Choroid plexus epithelial cell (primary cell): ENCODE data around the gene RPL28.
"Not testable (repeated sequence)": the region's sequence is repeated elsewhere in the genome, so short reads cannot be mapped to it uniquely, and the experiment has no call there.

Experiments
- DNase-seq: peaks from one replicate; pipeline ENCODE4 v3.0.0-alpha.2; 2010; ENCODE audit warnings: low read depth
- H3K4me3 ChIP-seq: 2 replicates; pipeline ENCODE4 v1.5.1; 2011; ENCODE audit warnings: low read depth, mild to moderate bottlenecking, control low read depth, low read length, moderate library complexity
- TF ChIP-seq, protein P1 (sequence below): conservative IDR thresholded peaks from 2 replicates; pipeline ENCODE4 v1.5.1; 2011; ENCODE audit warnings: low read depth, mild to moderate bottlenecking, control low read depth, inconsistent platforms, low read length, moderate library complexity

The RPL28 gene

DNA sequence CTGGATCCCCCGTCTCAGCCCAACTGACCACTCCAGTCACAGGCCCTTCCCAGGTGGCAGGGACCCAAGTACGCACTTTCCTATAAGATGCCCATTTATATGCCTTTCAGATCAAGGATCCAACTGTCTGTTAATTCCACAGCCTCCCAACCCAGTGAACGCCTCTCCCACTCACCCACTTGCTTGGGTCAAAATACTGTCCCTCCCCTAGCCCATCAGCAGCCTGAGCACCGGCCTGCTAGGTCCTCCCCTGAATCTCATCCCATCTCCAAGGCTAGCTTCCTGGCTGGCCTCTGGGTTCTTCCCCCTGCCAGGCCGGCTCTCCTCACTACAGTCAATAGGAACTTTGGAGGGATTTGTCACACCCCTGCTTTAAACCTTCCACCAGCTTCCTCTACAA, 19.9 kb downstream of the RPL28 start:
- no peak for DNase-seq
- TF ChIP-seq, protein P1, sequence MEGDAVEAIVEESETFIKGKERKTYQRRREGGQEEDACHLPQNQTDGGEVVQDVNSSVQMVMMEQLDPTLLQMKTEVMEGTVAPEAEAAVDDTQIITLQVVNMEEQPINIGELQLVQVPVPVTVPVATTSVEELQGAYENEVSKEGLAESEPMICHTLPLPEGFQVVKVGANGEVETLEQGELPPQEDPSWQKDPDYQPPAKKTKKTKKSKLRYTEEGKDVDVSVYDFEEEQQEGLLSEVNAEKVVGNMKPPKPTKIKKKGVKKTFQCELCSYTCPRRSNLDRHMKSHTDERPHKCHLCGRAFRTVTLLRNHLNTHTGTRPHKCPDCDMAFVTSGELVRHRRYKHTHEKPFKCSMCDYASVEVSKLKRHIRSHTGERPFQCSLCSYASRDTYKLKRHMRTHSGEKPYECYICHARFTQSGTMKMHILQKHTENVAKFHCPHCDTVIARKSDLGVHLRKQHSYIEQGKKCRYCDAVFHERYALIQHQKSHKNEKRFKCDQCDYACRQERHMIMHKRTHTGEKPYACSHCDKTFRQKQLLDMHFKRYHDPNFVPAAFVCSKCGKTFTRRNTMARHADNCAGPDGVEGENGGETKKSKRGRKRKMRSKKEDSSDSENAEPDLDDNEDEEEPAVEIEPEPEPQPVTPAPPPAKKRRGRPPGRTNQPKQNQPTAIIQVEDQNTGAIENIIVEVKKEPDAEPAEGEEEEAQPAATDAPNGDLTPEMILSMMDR: no peak
- no peak overlapping the region for H3K4me3 ChIP-seq

DNA sequence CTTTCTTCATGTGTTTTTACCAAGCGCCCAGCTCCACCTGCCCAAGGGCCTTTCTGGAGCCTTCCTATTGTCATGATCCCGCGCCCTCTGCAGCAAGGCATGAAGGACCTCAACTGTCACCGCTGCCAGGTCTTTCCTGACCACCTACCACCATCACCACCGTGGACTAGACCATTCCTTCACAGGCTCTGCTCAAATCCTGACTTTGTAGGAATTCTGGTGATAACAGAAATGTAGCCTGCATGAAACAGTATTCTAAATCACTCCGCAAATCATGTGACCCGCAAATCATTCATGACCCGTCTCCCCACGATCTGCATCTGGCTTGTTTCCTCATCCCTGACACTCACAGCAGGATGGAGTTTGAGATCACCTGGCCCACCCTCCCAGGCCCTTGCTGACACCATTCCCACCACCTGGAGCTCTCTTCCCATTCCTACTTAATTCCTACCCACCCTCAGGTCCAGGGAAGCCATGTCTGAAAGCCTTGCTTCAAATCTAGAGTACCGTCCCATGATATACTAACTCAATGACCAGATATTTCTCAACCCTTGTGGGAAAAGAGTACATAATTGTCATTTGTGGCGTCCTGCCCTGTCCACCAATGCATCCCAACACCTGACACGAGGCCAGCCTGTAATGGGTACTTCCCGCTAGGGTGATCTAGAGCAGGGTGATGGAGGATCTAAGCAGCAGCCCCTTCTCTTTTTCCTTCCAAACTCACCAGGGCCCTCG, 20.5 kb downstream of the RPL28 start:
- H3K4me3 ChIP-seq: peak overlapping the region; percentile 87
- TF ChIP-seq, protein P1: no peak
- no peak for DNase-seq

DNA sequence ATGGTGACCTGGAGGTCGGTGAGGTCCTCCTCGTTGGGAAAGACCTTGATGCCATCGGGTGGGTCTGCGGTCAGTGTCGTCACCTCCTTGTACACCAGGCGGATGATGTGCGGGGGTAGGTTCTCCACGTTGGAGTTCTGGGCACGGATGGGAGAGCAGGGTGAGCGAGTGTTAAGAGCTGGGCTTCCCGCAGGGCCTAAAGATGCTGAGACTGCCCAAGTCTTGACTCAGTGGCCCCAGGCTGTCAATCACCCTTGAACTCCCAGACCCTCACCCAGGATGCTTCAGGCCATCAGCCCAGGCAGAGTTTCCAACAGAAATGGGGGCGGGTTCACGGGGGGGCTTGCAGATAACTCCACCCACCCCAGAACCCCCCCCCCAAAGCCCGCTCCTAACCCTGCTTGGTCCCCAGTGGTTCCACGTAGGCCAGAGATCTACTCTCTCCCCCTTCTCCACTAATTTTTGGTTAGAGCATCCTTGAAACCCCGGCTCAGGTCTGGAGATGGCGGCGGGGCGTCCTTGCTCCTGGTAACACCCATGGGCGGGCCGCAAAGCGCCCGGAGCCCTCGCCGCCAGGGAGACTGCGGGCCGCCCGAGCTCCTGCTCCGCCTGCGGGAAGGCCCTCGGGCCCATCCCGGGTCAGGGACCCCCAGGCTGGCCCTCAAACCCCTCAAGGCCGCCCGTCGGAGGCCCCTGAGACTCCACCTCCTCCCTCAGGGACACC, 21.3 kb downstream of the RPL28 start:
- TF ChIP-seq, protein P1: no peak
- peak overlapping the region; percentile 87 for H3K4me3 ChIP-seq
- DNase-seq: peak; percentile 48

DNA sequence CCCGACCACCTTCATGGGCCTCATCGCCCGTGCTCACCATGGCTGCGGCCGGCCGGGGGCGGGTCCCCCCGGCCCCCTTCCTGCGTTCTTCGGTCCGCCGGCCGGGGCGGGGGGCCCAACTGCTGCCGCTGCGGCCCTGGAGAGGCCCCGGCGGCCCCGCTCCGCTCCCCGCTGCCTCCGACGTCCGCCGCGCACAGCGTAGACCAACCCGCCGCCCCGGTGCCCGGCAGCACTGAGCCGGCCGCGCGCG, 21.7 kb downstream of the RPL28 start, which contains the start of gene UBE2S:
Gene UBE2S, minus strand, starts transcription at position 239 of the 250 bp plus-strand sequence. Its CDS starts 199 bp downstream, at position 40.
- DNase-seq: not testable (repeated sequence)
- H3K4me3 ChIP-seq: peak within 1 kb of the TSS; percentile 87

DNA sequence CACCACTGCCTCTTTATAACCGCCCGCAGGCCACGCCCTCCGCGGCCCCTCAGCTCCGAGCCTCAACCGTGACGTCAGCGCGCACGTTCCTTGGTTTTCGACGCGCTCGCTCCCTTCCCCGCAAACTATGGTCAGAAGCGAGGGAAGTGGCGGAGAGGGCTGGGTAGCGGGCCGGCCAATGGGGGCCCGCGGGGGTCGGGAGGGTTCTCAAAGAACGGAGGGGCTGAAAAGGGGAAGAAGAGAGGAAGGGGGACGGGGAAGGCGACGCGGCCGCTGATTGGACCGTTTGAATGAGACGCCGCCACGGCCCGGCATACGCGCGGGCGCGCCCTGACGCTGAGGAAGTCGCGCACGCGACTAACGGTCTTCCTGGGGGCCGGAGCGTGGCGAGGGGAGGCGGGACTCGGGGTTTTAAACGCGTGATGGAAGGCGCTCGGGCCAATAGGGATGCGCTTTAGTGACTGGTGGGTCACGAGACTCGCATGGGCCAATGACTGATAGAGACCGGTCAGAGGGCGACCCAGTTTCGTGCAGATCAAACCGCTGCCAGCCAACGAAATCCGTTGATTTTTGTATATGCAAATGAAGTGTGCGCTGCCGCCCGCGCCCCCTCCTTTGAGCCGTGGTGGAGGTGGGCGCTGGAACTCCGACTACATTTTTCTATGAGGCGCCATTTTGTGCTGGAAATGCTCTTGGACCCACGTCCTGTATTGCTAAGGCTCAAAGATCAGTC, 22.2 kb downstream of the RPL28 start:
- H3K4me3 ChIP-seq: peak overlapping the region; percentile 87
- peak; percentile 100 for DNase-seq
- TF ChIP-seq, protein P1: no peak

DNA sequence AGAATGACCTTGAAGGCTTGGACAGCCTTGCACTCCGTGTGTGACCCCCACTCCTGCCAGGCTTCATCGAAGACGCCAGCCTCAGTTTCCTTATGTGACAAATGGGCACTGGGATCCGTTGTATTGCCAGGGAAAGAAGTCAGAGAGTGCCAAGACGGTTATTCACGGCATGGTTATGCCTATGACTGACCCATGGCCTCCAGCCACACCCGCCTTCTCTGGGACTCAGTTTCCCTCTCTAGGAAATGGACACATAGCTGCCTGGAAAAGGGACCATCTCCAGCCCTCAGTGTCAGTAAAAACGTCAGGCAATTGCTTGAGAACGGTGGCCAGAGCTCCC, 22.8 kb downstream of the RPL28 start:
- no peak for DNase-seq
- TF ChIP-seq, protein P1: no peak
- H3K4me3 ChIP-seq: peak overlapping the region; percentile 60

DNA sequence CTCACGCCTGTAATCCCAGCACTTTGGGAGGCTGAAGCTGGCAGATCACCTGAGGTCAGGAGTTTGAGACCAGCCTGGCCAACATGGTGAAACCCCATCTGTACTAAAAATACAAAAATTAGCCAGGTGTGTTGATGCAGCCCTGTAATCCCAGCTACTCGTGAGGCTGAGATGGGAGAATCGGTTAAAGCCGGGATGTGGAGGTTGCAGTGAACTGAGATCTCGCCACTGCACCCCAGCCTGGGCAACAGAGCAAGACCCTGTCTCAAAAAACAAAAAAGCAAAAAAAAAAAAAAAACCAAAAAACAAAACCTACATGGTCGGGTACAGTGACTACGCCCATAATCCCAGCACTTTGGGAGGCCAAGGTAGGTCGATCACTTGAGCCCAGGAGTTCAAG, 23.4 kb downstream of the RPL28 start:
- not testable (repeated sequence) for DNase-seq, H3K4me3 ChIP-seq
